Measurements from ENCODE around the gene CYP4F2.
A peak's percentile ranks its signal among the peaks of the same experiment; 100 is the strongest.
"Not testable (repeated sequence)": the region's sequence is repeated elsewhere in the genome, so short reads cannot be mapped to it uniquely, and the experiment has no call there.

CYP4F2 gene

DNA sequence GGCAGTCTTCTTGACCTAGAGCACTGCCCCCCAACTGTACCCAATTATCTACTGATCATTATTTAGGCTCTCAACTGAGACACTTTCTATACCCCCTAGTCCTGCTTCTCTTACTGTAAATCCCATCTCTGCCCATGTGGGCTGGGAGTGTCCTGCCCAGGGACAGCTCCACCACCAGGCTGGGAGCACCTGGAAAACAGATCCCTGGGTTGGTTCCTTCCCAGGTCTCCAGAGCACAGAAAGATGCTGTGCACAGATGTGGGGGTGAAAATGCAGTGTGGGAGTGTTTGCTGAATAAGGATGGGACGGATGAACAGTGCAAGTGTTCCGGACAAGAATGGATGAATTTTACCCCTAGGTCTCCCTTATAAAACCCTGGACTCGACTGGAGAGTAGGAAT, 12.7 kb downstream of the CYP4F2 start:
- TF ChIP-seq, protein P1, sequence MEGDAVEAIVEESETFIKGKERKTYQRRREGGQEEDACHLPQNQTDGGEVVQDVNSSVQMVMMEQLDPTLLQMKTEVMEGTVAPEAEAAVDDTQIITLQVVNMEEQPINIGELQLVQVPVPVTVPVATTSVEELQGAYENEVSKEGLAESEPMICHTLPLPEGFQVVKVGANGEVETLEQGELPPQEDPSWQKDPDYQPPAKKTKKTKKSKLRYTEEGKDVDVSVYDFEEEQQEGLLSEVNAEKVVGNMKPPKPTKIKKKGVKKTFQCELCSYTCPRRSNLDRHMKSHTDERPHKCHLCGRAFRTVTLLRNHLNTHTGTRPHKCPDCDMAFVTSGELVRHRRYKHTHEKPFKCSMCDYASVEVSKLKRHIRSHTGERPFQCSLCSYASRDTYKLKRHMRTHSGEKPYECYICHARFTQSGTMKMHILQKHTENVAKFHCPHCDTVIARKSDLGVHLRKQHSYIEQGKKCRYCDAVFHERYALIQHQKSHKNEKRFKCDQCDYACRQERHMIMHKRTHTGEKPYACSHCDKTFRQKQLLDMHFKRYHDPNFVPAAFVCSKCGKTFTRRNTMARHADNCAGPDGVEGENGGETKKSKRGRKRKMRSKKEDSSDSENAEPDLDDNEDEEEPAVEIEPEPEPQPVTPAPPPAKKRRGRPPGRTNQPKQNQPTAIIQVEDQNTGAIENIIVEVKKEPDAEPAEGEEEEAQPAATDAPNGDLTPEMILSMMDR (conservative IDR thresholded peaks at IDR 0.05) = no peak
- TF ChIP-seq ZFX (IDR thresholded peaks at IDR 0.05) = no peak
- H3K27ac ChIP-seq = no peak overlapping the region

DNA sequence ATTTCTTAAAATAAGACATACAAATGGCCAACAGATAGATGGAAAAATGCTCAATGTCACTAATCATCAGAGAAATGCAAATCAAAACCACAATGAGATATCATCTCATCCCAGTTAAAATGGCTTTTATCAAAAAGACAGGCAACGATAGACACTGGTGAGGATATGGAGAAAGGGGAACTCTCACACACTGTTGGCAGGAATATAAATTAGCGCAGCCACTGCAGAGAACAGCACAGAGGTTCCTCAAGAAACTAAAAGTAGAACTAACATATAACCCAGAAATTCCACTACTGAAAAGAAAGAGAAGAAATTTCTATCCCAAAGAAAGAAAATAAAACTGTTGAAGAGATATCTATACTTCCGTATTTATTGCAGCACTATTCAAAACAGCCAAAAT, 14.5 kb downstream of the CYP4F2 start:
- not testable (repeated sequence) for H3K27ac ChIP-seq

DNA sequence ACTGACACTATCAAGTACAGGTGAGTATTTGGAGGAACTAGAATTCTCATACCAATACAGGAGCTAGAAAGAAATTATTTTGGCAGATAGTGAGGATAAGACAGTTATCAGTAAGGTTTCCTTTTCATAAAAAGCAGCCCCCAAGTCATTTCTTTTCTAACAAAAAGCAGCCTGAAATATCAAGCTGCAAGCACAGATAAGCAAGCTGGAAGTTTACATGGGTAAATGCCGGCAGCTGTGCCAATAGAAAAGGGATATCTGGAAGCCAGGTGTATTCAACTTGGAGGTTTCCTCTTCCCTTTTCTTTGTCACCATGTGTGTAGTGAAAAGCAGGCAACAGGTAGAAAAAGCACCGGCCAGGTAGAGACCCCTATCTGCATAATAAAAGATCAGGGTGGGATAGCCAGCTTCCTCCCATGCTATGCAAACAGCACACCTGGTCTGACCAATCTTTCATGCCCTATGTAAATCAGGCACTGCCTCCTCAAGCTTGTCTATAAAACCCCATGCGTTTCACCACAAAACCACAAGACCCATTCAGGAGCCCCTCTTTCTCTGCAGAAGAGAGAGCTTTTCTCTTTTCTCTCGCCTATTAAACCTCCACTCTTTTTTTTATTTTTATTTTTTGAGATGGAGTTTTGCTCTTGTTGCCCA, 22.9 kb downstream of the CYP4F2 start:
- TF ChIP-seq, protein P1 (conservative IDR thresholded peaks at IDR 0.05) = no peak
- no peak for TF ChIP-seq ZFX (IDR thresholded peaks at IDR 0.05)
- H3K27ac ChIP-seq = no peak overlapping the region

DNA sequence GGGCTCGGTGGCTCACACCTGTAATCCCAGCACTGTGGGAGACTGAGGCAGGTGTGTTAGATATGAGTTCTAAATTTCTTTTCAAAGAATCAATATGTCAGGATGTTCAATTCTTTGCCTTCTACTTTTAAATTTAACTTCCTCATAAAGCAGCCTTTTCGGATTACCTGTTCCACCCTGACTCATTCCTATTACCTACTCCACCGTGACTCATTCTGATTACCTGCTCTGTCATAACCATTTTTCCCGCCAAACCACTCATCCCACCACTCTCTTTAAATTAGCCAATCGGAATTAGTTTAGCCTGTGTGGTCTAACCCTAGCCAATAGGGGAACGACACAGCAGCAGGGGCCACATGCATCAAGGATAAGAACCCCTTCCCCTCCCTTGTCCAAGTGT, 24.1 kb downstream of the CYP4F2 start:
- not testable (repeated sequence) for H3K27ac ChIP-seq

DNA sequence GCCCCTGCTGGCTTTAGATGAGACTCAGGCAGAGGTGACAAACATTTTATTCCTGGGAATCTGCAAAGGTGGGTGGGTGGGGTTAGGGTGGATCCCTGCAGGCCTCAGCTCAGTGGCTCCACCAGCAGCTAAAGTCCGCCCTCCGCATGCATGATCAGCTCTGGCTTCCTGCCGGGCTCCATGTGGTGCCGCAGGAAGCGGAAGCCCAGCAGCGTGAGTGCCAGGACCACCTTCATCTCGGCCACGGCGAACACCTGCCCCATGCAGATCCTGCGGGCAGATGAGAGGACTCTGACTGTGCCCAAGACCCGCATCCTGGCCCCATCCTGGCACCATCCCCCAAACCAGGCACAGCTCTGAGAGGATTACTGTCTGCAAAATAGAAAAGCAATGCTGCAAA, 26.3 kb downstream of the CYP4F2 start:
- no peak overlapping the region for H3K27ac ChIP-seq
- no peak for TF ChIP-seq ZFX (IDR thresholded peaks at IDR 0.05)
- TF ChIP-seq, protein P1 (conservative IDR thresholded peaks at IDR 0.05) = no peak

DNA sequence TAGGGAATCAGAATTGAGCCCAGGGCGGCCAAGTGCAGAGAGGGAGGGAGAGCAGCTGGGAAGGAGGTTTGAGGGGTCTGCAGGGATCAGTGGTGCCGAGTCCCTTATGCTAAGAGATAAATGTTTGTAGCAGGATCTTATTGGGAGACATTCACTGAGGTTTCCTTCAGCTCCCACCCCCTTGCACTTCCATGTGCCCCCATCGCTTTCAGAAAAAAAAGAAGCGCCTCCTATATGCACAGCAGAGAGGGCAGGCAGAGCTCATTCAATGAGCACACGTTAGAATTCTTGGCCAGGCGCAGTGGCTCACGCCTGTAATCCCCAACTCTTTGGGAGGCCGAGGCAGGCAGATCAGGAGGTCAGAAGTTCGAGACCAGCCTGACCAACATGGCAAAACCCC, 28.0 kb downstream of the CYP4F2 start:
- H3K27ac ChIP-seq = peak overlapping the region; percentile 54
- no peak for TF ChIP-seq ZFX (IDR thresholded peaks at IDR 0.05)
- TF ChIP-seq, protein P1 (conservative IDR thresholded peaks at IDR 0.05) = no peak

DNA sequence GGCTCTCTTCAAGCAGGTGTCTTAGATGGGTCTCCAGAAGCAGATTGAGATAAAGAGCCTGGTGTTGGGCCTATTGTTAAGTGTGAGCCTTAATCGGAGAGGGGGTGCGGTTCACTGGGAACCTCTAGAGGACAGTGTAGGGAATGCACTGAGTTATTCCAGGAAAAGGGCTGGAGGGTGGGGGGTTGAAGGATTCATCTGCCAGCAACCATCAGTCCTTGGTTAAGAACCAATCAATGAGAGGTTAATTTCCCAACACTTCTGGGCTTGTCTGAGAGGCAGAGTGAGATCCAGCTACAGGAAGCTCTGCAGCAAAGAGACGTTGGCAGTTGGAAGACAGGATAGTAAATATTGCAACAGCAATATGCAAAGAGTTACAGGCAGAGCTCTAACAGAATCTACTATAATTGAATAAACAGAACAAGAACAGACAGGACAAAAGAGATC, 28.7 kb downstream of the CYP4F2 start:
- TF ChIP-seq, protein P1 (conservative IDR thresholded peaks at IDR 0.05) = peak; percentile 90
- TF ChIP-seq ZFX (IDR thresholded peaks at IDR 0.05) = no peak
- peak overlapping the region; percentile 54; the same call in 1 of the 2 replicates for H3K27ac ChIP-seq

DNA sequence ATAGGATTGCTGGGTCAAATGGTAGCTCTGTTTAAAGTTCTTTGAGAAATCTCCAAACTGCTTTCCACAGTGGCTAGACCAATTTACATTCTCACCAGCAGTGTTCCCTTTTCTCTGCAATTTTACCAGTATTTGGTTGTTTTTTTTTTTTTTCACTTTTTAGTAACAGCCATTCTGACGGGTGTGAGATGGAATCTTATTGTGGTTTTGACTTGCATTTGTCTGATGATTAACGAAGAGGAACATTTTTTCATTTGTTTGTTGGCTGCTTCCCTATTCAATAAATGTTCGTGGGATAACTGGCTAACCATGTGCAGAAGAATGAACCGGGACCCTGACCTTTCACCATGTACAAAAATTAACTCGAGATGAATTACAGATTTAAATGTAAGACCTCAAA, 31.2 kb downstream of the CYP4F2 start:
- no peak for TF ChIP-seq ZFX (IDR thresholded peaks at IDR 0.05)
- TF ChIP-seq, protein P1 (conservative IDR thresholded peaks at IDR 0.05) = no peak
- H3K27ac ChIP-seq = no peak overlapping the region

All from C4-2B (cell line).